HT1080 (cell line): ENCODE measurements around the gene DEDD2. TPM values are rescaled to one million over a fixed set of nuclear protein-coding genes. Genes with fewer than 3 reads are reported as not detected.
A peak's percentile ranks its signal among the peaks of the same experiment; 100 is the strongest.
"Not testable (repeated sequence)": the region's sequence is repeated elsewhere in the genome, so short reads cannot be mapped to it uniquely, and the experiment has no call there.

Experiments
- DNase-seq: peaks from one replicate; pipeline ENCODE4 v3.0.0-alpha.2; 2015; ENCODE audit warnings: low read depth
- polyA plus RNA-seq, 2 experiments: library from polyadenylated mRNA; depleted of rRNA; stranded (reverse); fragments of >200 nt; gene quantifications; 2 replicates each; pipeline ENCODE4 v1.2.3, GENCODE V29; 2015
- total RNA-seq: library from RNA; depleted of rRNA; stranded (reverse); fragments of >200 nt; shearing (Covaris generic); gene quantifications from 2 replicates; pipeline ENCODE4 v1.2.3, GENCODE V29; 2014; rRNA removed

DEDD2 gene, protein sequence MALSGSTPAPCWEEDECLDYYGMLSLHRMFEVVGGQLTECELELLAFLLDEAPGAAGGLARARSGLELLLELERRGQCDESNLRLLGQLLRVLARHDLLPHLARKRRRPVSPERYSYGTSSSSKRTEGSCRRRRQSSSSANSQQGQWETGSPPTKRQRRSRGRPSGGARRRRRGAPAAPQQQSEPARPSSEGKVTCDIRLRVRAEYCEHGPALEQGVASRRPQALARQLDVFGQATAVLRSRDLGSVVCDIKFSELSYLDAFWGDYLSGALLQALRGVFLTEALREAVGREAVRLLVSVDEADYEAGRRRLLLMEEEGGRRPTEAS
- 38.2 and 43.6 TPM in 2 replicates for total RNA-seq
- 42.7 and 54.3 TPM in 2 replicates for polyA plus RNA-seq (2015; cell fraction: cytosol; rRNA removed)
- polyA plus RNA-seq (2015; cell fraction: nucleus; rRNA removed): 26.5 and 30.4 TPM in 2 replicates

- DNase-seq: peak; percentile 97
Measured at GRCh38 chr19:42217520-42218437, at the start of gene DEDD2. Gene DEDD2, minus strand, starts transcription at chr19:42217677. Its CDS starts 670 bp downstream, at chr19:42217007.

DNA sequence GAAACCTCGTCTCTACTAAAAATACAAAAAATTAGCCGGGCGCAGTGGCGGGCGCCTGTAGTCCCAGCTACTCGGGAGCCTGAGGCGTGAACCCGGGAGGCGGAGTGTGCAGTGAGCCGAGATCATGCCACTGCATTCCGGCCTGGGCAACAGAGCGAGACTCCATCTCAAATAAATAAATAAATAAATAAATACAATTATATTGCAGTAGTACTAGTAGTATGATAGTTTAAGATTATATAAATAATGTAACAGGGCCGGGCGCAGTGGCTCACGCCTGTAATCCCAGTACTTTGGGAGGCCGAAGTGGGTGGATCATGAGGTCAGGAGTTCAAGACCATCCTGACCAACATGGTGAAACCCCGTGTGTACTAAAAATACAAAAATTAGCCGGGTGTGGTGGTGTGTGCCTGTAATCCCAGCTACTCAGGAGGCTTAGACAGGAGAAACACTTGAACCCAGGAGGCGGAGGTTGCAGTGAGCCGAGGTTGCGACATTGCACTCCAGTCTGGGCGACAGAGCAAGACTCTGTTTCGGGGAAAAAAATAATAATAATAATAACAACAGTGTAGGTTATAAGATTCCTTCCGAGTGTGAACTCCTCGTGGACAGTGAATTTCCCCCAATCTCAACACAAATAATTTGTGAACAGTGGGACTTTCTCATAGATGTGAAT is 49.6 kb upstream of the DEDD2 start:
- DNase-seq: not testable (repeated sequence)

DNA sequence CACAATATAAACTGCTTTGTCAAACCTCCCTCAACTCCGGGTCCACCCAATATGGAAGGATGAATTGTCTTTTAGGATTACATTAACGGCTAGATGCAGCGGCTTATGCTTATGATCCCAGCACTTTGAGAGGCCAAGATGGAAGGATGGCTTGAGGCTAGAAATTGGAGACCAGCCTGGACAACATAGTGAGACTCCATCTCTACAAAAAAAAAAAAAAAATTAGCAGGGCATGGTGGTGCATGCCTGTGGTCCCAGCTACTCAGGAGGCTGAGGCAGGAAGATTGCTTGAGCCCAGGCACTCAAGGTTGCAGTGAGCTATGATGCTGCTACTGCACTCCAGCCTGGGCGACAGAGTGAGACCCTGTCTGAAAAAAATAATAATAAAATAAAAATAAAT is 48.6 kb upstream of the DEDD2 start:
- DNase-seq: not testable (repeated sequence)

DNA sequence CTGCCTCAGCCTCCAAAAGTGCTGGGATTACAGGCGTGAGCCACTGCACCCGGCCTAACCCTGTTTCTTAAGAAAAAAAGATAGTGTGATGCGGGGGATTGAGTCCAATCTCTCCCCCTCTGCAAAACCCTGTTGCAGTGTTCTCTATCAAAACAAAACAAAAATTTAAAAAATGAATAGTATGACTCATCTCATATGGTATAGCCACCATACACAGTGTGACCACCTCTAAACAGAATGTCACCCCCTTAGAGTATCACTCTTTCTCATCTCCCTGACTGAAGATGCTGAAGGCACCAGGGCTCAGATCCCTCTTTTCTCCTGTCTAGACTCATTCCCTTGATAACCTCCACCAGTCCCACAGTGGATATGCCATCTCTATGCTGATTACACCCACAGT is 44.3 kb upstream of the DEDD2 start:
- DNase-seq: no peak

GRCh38 chr19:42257842-42258241 is 40.4 kb upstream of the DEDD2 start:
- DNase-seq: not testable (repeated sequence)

DNA sequence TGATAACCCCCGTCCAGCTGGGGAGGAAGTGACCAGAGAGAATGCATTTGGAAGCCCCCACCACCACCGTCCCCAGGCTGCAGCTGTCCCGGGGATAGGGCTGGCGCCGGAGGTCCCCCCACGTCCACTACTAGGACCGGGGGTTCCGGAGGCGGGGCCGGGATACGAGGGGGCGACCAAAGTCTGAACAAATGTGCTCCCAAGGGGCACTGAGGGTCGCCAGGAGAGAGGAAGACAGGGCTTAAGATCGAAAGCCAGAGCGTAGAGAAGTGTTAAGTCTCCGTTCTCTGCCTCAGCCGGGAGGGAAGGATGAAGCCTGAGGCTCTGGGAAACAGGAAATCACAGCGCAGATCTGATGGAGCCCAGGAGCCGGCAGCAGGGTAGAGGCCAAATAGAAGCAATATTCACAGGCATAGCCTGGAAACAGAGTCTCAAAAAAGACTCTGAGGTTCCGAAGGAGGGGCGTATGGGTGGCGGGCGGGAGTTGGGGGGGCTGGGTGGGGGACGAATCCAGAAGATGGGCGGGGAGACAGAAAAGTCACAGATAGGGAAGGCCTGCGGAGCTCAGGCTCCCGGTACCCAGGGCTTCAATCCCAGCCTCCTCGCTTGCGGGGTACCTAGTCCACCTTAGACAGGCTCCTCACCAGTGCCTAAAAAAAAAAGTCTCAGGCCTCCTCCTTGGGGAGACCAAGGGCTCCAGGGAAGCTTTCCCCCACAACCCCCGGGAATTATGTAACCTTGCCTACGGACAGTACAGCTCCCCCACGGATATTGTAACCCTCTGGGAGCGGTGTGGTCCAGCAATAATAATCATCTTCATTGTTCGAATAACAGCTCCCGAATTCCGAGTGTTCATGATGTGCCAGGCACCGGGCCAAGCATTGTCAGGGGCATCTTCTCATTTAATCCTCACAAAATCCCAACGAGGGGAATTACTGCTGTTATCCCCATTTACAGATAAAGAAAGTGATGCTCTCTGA is 38.6 kb upstream of the DEDD2 start:
- no peak for DNase-seq

DNA sequence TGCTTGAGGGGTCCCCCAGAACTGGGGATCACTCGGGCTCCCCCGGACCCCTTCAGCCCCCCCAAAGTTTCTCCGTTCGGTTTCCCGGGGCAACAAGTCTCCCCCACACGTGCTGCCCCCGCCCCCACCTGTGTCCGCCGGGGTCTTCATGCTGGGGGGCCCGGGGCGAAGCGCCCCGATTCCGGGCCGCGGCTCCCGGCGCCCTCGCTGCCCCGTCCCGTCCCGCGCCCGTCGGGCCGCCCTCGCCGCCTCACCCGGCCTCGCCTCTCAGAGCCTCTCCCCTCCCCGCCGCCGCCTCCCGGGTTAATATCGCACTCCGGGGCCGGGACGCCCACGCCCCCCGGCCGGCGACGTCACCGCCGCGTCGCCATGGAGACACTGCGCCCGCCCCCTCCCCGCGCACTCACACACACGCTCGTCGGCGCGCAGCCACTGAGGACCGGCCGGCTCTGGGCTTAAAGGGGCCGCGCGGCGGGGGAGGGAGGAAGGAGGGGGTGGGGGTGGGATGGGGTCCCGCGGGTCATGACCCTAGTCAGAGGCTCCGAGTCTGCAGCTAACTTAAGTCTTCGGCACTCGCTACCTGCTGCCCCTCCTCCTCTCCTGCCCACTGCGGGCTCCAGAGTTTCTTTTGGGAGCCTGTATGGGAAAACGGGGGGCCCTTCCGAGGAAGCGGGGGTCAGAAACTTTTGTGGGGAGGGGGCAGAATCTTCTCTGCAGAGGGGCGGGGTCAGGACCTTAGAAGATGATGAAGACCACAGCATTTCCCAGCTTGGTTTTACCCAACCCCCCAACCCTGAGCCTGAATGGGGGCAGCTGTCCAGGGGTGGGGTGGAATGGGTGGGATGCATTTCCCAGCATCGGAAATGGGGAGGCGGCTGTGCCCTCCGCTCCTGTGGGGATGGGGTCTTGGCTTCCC is 37.6 kb upstream of the DEDD2 start, which contains the start of gene ERF:
TSS of gene ERF (minus strand) at position 279 of the 916 bp plus-strand sequence. CDS start at position 150, 129 bp downstream.
- DNase-seq: peak; percentile 85

DNA sequence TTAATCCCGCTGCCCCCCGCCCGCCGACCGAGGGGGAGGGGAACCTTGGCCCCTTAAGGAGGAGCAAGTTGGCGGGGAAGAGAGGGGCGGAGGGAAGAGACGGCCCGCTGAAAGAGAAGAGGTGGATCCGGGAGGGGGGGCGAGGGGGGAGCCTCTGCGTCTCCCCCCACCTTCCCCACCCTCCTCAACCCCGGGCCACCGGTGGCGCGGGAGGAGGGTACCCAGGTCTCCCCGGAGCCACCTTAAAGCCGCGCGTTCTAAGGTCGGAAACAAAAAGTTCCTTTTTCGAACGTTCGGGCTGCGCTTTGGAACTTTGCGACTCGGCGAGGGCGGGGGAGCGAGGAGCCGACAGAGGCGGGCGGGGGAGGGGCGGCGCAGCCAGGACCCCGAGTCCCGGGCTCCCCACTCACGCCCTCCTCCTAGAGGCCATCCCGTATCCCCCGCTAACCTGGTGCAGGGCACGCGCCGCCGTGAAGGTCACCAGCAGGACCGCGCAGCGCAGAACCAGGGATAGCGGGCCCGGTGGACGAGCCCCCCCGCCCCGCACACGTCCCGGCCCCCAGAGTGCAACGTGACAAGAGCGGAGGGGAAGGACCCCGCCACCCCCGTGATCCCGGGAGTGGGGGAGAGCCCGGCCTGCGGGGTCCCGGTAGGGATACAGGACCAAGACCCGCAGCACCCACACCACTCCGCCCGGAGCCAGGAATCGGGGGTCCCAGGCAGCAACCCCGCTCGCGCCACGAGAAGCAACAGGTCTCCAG is 36.8 kb upstream of the DEDD2 start:
- peak; percentile 59 for DNase-seq

DNA sequence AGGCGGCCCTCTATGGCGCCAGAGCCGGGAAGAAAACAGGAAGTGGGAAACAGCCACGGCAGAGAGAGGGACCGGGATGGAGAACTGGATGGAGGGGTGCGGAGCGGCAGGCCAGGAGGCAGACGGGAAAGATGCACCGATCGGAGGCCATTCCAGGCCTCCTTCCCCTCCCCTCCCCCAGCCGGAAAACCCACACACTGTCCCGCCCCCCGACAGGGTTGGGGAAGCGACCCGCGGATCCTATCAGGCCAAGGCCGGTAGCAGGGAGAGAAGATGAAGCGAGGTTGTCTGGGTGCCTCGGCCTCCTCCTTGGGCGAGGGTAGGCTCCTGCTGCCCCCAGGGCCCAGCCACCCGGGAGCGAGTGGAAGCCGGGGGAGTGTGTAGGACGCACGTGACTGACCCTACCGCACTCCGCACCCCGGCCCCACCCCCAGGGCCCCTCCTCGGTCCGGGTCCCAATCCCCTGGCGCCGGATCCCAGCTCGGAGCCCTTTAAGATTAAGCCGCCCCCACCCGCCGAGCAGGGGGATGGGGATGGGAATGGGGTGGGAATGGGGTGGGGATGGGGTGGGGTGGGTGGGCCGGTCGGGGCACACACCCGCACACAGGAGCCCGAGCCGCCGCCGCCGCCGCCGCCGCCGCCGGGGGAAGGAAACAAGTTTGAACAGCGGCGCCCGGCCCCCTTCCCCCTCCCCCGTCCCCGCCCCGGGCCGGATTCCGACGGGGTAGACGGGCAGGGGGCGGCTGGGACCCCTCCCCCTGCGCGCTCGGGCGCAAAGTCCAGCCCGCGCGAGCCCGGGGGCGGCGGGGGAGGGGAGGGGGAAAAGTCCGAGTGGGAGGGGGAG is 36.0 kb upstream of the DEDD2 start:
- peak; percentile 53 for DNase-seq

DNA sequence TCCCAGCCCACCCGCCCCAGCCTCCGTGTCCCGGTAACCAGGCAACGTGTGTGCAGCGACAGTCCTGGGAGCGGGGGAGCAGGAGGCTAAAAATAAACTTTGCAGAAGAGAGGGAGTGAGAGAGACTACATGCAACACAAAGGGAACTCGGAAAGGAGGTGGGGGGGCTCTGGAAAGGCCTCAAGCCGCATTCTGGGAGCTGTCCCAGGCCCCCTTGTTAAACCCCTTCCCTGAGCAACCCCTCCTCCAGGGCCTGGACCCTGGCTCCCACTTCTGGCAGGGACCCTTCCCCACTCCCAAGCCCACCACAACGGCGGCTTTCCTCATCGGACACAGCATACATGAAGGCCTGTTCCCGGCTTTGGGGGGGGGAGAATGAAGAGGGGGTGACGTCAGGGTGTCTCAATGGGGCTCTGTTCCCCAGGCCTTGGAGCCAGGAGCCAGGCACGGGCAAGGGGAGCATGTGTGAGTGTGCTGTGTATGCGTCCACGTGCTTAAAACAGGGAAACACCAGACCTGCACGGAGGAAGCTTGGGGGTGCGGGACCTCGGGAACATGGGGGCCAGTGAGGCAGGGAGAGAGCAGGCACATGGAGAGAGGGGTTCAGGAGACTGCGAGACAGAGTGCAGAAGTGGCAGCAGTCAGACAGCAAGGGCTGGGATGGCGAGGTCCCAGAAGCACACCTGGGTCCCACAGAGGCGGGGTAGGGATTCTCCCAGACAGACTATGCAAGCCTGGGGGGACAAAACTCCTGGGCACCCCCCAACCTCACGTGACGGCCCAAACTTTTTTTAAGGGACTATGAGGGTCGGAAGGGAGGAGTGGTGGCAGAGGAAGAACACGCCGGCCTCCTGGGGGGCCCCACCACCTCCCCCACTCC is 35.1 kb upstream of the DEDD2 start:
- DNase-seq: peak; percentile 45

DNA sequence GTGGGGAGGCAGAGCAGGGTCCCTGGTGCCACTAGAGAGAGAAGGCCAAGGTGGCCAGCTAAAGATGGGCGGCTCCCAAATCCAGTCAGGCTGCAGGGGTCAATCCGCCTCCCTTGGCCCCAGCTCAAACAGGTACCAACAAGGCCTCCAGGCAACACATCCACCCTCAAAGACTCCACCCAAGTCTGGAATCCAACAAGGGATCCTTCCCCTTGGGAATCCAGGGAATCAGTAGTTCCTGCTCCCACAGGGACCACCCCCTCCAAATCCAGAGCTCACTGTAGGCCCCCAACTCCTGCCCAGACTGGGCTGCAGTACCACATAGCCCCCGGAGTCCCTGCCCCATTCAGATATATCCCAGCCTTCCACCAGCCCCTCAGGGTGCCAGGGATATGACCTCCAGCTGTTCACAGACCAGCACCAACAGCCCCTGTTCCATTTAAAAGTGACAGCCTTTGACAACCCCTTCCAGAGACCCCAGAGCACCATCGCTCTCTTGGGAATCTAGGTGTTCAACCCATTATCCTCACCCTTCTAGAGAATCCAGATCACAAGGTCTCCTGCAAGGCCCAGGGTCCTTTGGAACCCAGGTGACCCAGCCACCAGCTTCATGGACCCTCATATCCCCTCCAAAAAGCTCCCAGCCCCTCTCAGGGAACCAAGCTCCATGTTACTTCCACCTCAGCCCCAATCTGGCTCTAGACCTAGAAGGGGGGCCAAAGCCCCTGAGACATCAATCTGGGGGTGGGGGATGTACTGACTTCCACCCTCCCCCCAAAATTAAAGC is 34.3 kb upstream of the DEDD2 start:
- DNase-seq: no peak

DNA sequence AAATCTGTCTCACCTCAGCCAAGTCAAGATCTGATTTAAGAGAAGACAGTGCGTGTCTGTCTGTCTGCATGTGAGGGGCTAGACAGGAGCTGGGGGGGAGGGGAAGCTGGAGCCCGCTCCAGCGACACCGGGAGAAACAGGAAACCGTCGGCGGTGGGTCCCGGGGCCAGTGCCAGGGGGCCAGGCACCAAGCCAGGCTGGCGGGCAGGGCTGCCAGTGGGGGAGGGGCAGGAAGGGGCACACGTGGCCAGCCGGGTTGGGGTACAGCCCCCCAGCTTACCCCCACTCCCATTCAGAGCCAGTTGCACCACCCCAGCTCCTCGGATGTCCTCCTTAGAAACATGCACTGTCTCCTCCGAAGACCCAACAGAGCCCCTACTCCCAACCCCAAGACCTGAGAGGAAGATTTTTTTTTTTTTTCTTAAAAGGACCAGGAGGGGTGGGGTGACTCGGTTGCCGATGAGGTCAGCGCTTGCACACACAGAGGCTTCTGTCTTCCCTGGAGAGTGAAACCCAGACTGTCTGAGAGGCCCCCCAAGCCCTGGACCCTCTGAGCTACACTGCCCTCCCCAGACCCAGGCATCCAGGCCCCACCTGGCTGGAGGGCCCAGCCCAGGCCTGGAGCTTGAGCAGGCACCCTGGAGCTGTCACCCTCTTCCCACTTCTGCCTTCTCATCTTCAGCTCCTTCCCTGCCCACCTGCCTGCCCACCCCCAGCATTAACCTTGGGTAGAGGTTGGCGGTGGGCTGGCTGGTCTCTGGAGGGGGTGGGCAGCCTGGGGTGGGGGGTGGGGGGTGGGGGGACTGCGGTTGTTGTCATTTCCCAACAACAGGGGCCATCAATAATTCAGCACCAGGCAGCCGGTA is 33.4 kb upstream of the DEDD2 start:
- peak; percentile 71 for DNase-seq

DNA sequence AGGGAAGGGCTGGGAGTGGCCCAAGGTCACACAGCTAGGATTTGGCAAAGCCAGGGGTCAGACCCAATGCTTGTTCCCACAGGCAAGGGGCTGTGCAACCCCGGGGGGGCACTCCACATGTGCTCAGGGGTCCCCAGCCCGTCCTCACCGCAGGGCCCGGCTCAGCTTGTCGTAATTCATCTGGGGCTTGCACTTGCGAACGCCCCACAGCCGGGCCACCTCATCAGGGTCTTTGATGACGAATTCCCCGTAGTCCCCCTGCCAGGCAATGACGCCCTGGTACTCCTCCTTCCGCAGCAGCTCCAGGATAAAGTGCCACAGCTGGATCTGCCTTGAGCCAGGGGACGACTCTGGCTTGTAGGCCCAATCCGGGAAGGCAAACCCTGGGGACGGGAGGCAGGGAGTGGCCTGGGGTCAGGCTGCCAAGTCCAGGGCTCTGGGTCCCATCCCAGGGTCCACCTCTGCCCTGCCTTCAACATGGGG is 32.7 kb upstream of the DEDD2 start:
- DNase-seq: no peak

GRCh38 chr19:42249769-42250168 is 32.3 kb upstream of the DEDD2 start:
- no peak for DNase-seq
